ENCODE data around the gene L1TD1.
"Not testable (repeated sequence)": the region's sequence is repeated elsewhere in the genome, so short reads cannot be mapped to it uniquely, and the experiment has no call there.

The L1TD1 gene

GRCh38 chr1:62198781-62199125 is 4.1 kb downstream of the L1TD1 start:
- DNase-seq: no peak

GRCh38 chr1:62207187-62207586 is 12.5 kb downstream of the L1TD1 start:
- no peak for DNase-seq

- DNase-seq: no peak
Observed at GRCh38 chr1:62208087-62208486, 13.4 kb downstream of the L1TD1 start.

GRCh38 chr1:62208970-62209369 is 14.3 kb downstream of the L1TD1 start:
- no peak for DNase-seq

GRCh38 chr1:62209931-62210595 is 15.4 kb downstream of the L1TD1 start:
- no peak for DNase-seq

GRCh38 chr1:62210960-62211359 is 16.3 kb downstream of the L1TD1 start:
- DNase-seq: no peak

GRCh38 chr1:62212411-62212810 is 17.8 kb downstream of the L1TD1 start:
- no peak for DNase-seq

- DNase-seq: no peak
Observed at GRCh38 chr1:62213075-62213914, 18.6 kb downstream of the L1TD1 start.

- no peak for DNase-seq
Observed at GRCh38 chr1:62218604-62219003, 24.0 kb downstream of the L1TD1 start.

GRCh38 chr1:62220456-62220855 is 25.8 kb downstream of the L1TD1 start:
- DNase-seq: not testable (repeated sequence)

GRCh38 chr1:62221171-62221570 is 26.5 kb downstream of the L1TD1 start:
- DNase-seq: no peak

- no peak for DNase-seq
Observed at GRCh38 chr1:62222321-62222720, 27.7 kb downstream of the L1TD1 start.

- DNase-seq: no peak
Observed at GRCh38 chr1:62224182-62224581, 29.5 kb downstream of the L1TD1 start.

- no peak for DNase-seq
Observed at GRCh38 chr1:62227496-62227895, 32.8 kb downstream of the L1TD1 start.

- DNase-seq: no peak
Observed at GRCh38 chr1:62228136-62228882, 33.7 kb downstream of the L1TD1 start.

GRCh38 chr1:62228883-62229187 is 34.2 kb downstream of the L1TD1 start:
- DNase-seq: no peak

GRCh38 chr1:62229468-62229867 is 34.8 kb downstream of the L1TD1 start:
- no peak for DNase-seq

GRCh38 chr1:62229932-62230331 is 35.3 kb downstream of the L1TD1 start:
- no peak for DNase-seq

GRCh38 chr1:62230718-62231117 is 36.1 kb downstream of the L1TD1 start:
- DNase-seq: no peak

GRCh38 chr1:62232871-62233278 is 38.2 kb downstream of the L1TD1 start:
- no peak for DNase-seq

- DNase-seq: no peak
Observed at GRCh38 chr1:62233926-62234450, 39.3 kb downstream of the L1TD1 start.

GRCh38 chr1:62234688-62235087 is 40.0 kb downstream of the L1TD1 start:
- no peak for DNase-seq

GRCh38 chr1:62235576-62235975 is 40.9 kb downstream of the L1TD1 start:
- DNase-seq: no peak

- DNase-seq: no peak
Observed at GRCh38 chr1:62237361-62237760, 42.7 kb downstream of the L1TD1 start.
